GM23248 (cell line): Measurements from ENCODE around the gene RAD50. TPM values are rescaled to one million over a fixed set of nuclear protein-coding genes. Genes with fewer than 3 reads are reported as not detected.
A peak's percentile ranks its signal among the peaks of the same experiment; 100 is the strongest.

Experiments
- DNase-seq: peaks from one replicate; pipeline ENCODE4 v3.0.0-alpha.2; 2015
- H2AFZ ChIP-seq: fragments of 200-600 bp; sonication (generic); 2 replicates; pipeline ENCODE4 v1.6.1; 2016; ENCODE audit warnings: antibody characterized with exemption
- H3F3A ChIP-seq: fragments of 200-600 bp; sonication (generic); 2 replicates; pipeline ENCODE4 v1.6.1; 2016; ENCODE audit warnings: mild to moderate bottlenecking, antibody characterized with exemption, mixed run types; ENCODE audit not compliant: insufficient read depth
- H3K27ac ChIP-seq: fragments of 200-600 bp; sonication (generic); 2 replicates; pipeline ENCODE4 v1.5.1; 2016; ENCODE audit warnings: mild to moderate bottlenecking
- H3K27me3 ChIP-seq: fragments of 200-600 bp; sonication (generic); replicated peaks from 2 replicates; pipeline ENCODE4 v1.6.1; 2016; ENCODE audit warnings: mild to moderate bottlenecking; ENCODE audit not compliant: insufficient read depth
- H3K36me3 ChIP-seq: fragments of 200-600 bp; sonication (generic); 2 replicates; pipeline ENCODE4 v1.6.1; 2016; ENCODE audit warnings: low read depth, mild to moderate bottlenecking
- H3K4me1 ChIP-seq: fragments of 200-600 bp; sonication (generic); 2 replicates; pipeline ENCODE4 v1.6.1; 2016; ENCODE audit warnings: mild to moderate bottlenecking; ENCODE audit not compliant: insufficient read depth
- H3K4me2 ChIP-seq: fragments of 200-600 bp; sonication (generic); one replicate; pipeline ENCODE4 v1.6.1; 2016; ENCODE audit warnings: mild to moderate bottlenecking; ENCODE audit not compliant: unreplicated experiment
- H3K4me3 ChIP-seq: fragments of 200-600 bp; sonication (generic); 2 replicates; pipeline ENCODE4 v1.5.1; 2016; ENCODE audit warnings: mild to moderate bottlenecking
- H3K79me2 ChIP-seq: fragments of 200-600 bp; sonication (generic); 2 replicates; pipeline ENCODE4 v1.6.1; 2016; ENCODE audit warnings: mild to moderate bottlenecking; ENCODE audit not compliant: insufficient read depth
- H3K9ac ChIP-seq: fragments of 200-600 bp; sonication (generic); 2 replicates; pipeline ENCODE4 v1.6.1; 2016; ENCODE audit warnings: mild to moderate bottlenecking
- H3K9me2 ChIP-seq: fragments of 200-600 bp; sonication (generic); 2 replicates; pipeline ENCODE4 v1.6.1; 2016; ENCODE audit warnings: mixed run types, mild to moderate bottlenecking, moderate library complexity; ENCODE audit not compliant: insufficient read depth
- H3K9me3 ChIP-seq: fragments of 200-600 bp; sonication (generic); one replicate; pipeline ENCODE4 v1.6.1; 2017; ENCODE audit warnings: low read depth
- H4K20me1 ChIP-seq: fragments of 200-600 bp; sonication (generic); 2 replicates; pipeline ENCODE4 v1.6.0; 2016; ENCODE audit not compliant: insufficient read depth
- EZH2 ChIP-seq: fragments of 200-600 bp; sonication (generic); IDR thresholded peaks from 2 replicates; pipeline ENCODE4 v1.6.1; 2018; ENCODE audit warnings: antibody characterized with exemption, mild to moderate bottlenecking; ENCODE audit not compliant: insufficient read depth, poor library complexity, severe bottlenecking
- EZH2phosphoT487 ChIP-seq: fragments of 200-600 bp; sonication (generic); IDR thresholded peaks from 2 replicates; pipeline ENCODE4 v1.6.1; 2018; ENCODE audit warnings: antibody characterized with exemption, moderate library complexity, mild to moderate bottlenecking, low read depth; ENCODE audit not compliant: insufficient read depth
- WGBS, 2 experiments: methylation state at CpG; one replicate each; pipeline ENCODE4 v1.1.6; 2015 to 2017; ENCODE audit warnings: low lambda C conversion rate in 2 of 2, low coverage in 1 of 2; ENCODE audit errors: missing lambda C conversion rate in 2 of 2; 5-methylcytosine and 5-hydroxymethylcytosine counted together
- in situ Hi-C: fragments of 300-500 bp; cut with MboI; formaldehyde crosslinking; loops from 2 replicates; pipeline ENCODE4 v1.15.0; 2020
- polyA plus RNA-seq: library from polyadenylated mRNA; unstranded; fragments of >200 nt; fragmentation: Nextera tagmentation; extraction: Ambion mirVana; gene quantifications from 2 replicates; pipeline ENCODE4 v1.2.1, GENCODE V29; 2016
- total RNA-seq: library from RNA; depleted of rRNA; stranded (reverse); fragments of >200 nt; shearing (Covaris generic); gene quantifications from 2 replicates; pipeline ENCODE4 v1.2.3, GENCODE V29; 2014

RAD50 gene
- total and polyA plus RNA-seq, 2 experiments from 2014 or later: 17.7 to 44.0 TPM

DNA sequence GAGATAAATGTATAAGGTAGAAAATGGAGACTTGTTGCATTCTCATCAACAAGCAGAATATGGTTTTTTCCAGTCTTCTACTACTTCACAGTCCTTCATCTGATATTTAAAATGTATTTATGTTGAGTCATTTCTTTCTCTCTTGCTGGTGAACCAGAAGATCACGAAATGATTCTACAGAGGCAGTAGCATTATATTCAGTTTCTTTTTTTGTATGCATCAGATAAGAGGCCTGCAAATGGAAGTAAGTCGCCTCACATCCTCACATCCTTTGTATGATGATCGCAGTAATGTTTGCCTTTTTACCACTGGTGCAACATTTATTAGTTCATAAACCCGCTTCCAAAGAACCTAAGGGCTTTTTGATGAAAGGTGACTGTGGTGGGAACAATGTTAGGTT, 79.1 kb downstream of the RAD50 start:
- H2AFZ ChIP-seq: no peak overlapping the region
- no peaks in the 10 kb centered on the region for H3K9me3 ChIP-seq
- H3K27ac ChIP-seq: no peak overlapping the region
- DNase-seq: no peak
- no peaks in the 10 kb centered on the region for H3K4me1 ChIP-seq
- H3F3A ChIP-seq: no peaks in the 10 kb centered on the region
- H3K36me3 ChIP-seq: peaks cover 27% of the 10 kb centered on the region
- in situ Hi-C loops: no loop called here
- H3K79me2 ChIP-seq: no peaks in the 10 kb centered on the region
- TF ChIP-seq EZH2 (no peak), EZH2phosphoT487 (no peak)
- H3K4me2 ChIP-seq: no peak overlapping the region
- H3K4me3 ChIP-seq: no peak overlapping the region
- WGBS, 2 experiments: 97 to 98% methylated on average over 4 of the region's 4 CpGs
- H4K20me1 ChIP-seq: no peaks in the 10 kb centered on the region
- no peaks in the 10 kb centered on the region for H3K27me3 ChIP-seq
- no peaks in the 10 kb centered on the region for H3K9me2 ChIP-seq
- H3K9ac ChIP-seq: no peak overlapping the region

DNA sequence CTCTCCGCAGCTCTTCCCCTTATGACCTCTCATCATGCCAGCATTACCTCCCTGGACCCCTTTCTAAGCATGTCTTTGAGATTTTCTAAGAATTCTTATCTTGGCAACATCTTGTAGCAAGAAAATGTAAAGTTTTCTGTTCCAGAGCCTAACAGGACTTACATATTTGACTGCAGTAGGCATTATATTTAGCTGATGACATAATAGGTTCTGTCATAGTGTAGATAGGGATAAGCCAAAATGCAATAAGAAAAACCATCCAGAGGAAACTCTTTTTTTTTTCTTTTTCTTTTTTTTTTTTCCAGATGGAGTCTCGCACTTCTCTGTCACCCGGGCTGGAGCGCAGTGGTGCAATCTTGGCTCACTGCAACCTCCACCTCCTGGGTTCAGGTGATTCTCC, 80.5 kb downstream of the RAD50 start:
- H3K4me2 ChIP-seq: no peak overlapping the region
- no peaks in the 10 kb centered on the region for H3K79me2 ChIP-seq
- no peak overlapping the region for H3K4me3 ChIP-seq
- peaks cover 27% of the 10 kb centered on the region for H3K36me3 ChIP-seq
- in situ Hi-C loops: no loop called here
- H3K27me3 ChIP-seq: no peaks in the 10 kb centered on the region
- H3K9me2 ChIP-seq: no peaks in the 10 kb centered on the region
- no peaks in the 10 kb centered on the region for H3K9me3 ChIP-seq
- no peak for DNase-seq
- H3K4me1 ChIP-seq: no peaks in the 10 kb centered on the region
- H4K20me1 ChIP-seq: no peaks in the 10 kb centered on the region
- H3F3A ChIP-seq: no peaks in the 10 kb centered on the region
- WGBS, 2 experiments: 95 to 99% methylated on average over 4 of the region's 4 CpGs
- no peak overlapping the region for H2AFZ ChIP-seq
- TF ChIP-seq EZH2phosphoT487 (no peak), EZH2 (no peak)
- H3K27ac ChIP-seq: no peak overlapping the region
- no peak overlapping the region for H3K9ac ChIP-seq

DNA sequence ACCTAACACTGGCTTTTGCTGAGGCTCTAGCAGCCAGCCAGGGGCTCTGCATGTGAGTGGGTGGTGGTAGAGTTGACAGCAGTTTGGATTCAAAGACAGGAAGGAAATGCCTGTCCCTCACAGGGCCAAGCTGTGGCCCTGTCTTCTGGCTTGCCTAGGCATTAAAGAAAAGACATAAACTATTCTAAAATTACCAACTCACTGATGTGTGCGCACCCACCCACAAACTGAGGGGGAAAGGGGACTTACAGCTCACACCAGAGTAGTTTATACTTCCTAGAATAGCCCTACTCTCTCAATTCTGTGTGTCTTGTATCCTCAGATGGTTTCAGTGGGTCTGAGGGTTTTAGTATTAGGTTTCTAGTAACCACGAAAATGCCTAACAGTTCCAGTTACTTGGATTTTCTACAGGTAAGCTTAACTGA, 82.9 kb downstream of the RAD50 start:
- Histone ChIP-seq H3K27me3 (no peaks in the 10 kb centered on the region), H3K4me3 (no peak overlapping the region), H3K27ac (no peak overlapping the region), H3F3A (no peaks in the 10 kb centered on the region), H4K20me1 (no peaks in the 10 kb centered on the region), H3K4me2 (no peak overlapping the region), H3K4me1 (no peaks in the 10 kb centered on the region), H3K9ac (no peak overlapping the region), H3K9me2 (no peaks in the 10 kb centered on the region), H3K9me3 (no peaks in the 10 kb centered on the region), H2AFZ (no peak overlapping the region), H3K36me3 (peaks cover 27% of the 10 kb centered on the region), H3K79me2 (no peaks in the 10 kb centered on the region)
- 92 to 97% methylated on average over 2 of the region's 2 CpGs for WGBS, 2 experiments
- no peak for DNase-seq
- no peak for TF ChIP-seq EZH2
- TF ChIP-seq EZH2phosphoT487: no peak
- in situ Hi-C loops: no loop called here

- Histone ChIP-seq H3K4me1 (no peaks in the 10 kb centered on the region), H3K9ac (no peak overlapping the region), H3K9me2 (no peaks in the 10 kb centered on the region), H3K4me2 (no peak overlapping the region), H3F3A (no peaks in the 10 kb centered on the region), H3K4me3 (no peak overlapping the region), H3K36me3 (peaks cover 27% of the 10 kb centered on the region), H3K27ac (no peak overlapping the region), H4K20me1 (no peaks in the 10 kb centered on the region), H3K27me3 (no peaks in the 10 kb centered on the region), H3K9me3 (no peaks in the 10 kb centered on the region), H3K79me2 (no peaks in the 10 kb centered on the region), H2AFZ (no peak overlapping the region)
- 90 to 92% methylated on average over 4 of the region's 4 CpGs for WGBS, 2 experiments
- TF ChIP-seq EZH2 (no peak), EZH2phosphoT487 (no peak)
- no peak for DNase-seq
- in situ Hi-C loops: no loop called here
Observed at GRCh38 chr5:132640613-132641012, 83.8 kb downstream of the RAD50 start.

GRCh38 chr5:132641241-132641723, 84.5 kb downstream of the RAD50 start:
- TF ChIP-seq EZH2phosphoT487 (no peak), EZH2 (no peak)

More at GRCh38 chr5:132641241-132641723, 84.5 kb downstream of the RAD50 start:
- Histone ChIP-seq H3F3A (no peaks in the 10 kb centered on the region), H3K4me1 (no peaks in the 10 kb centered on the region), H3K79me2 (no peaks in the 10 kb centered on the region), H3K4me3 (no peak overlapping the region), H2AFZ (no peak overlapping the region), H4K20me1 (no peaks in the 10 kb centered on the region), H3K9me3 (no peaks in the 10 kb centered on the region), H3K27me3 (no peaks in the 10 kb centered on the region), H3K9me2 (no peaks in the 10 kb centered on the region), H3K9ac (no peak overlapping the region), H3K4me2 (no peak overlapping the region), H3K36me3 (peaks cover 27% of the 10 kb centered on the region), H3K27ac (no peak overlapping the region)
- in situ Hi-C loops: no loop called here
- peak; percentile 17 for DNase-seq
- 98 to 100% methylated on average over 3 of the region's 3 CpGs for WGBS, 2 experiments
